Measurements from ENCODE around the gene AKR7A3. TPM values are rescaled to one million over a fixed set of nuclear protein-coding genes. Genes with fewer than 3 reads are reported as not detected.
"Not testable (repeated sequence)": the region's sequence is repeated elsewhere in the genome, so short reads cannot be mapped to it uniquely, and the experiment has no call there.

AKR7A3 gene
- total and polyA plus RNA-seq, 9 donors = 0.23 to 3.5 (median 2.0) TPM

GRCh38 chr1:19258353-19258752 lies 30.2 kb downstream of the AKR7A3 start:
- no peaks in the 10 kb centered on the region for H3K9me3 ChIP-seq
- H3K4me3 ChIP-seq = no peak overlapping the region
- peaks cover 4% of the 10 kb centered on the region for H3K4me1 ChIP-seq (ENCODE audit: insufficient read depth)
- no peak overlapping the region for H3K27ac ChIP-seq
- TF ChIP-seq EP300 (IDR thresholded peaks at IDR 0.05) (no peak), CTCF (IDR thresholded peaks at IDR 0.05) (no peak), POLR2A (IDR thresholded peaks at IDR 0.05) (no peak)
- H3K27me3 ChIP-seq = no peaks in the 10 kb centered on the region
- intact Hi-C loops (cut with DNase I) = no loop called here
- DNase-seq = no peak
- 90 to 93% (median 90%) methylated on average over 10 of the region's 10 CpGs for WGBS, 3 donors
- H3K36me3 ChIP-seq = no peaks in the 10 kb centered on the region

GRCh38 chr1:19257178-19257914 lies 31.2 kb downstream of the AKR7A3 start:
- no peaks in the 10 kb centered on the region for H3K36me3 ChIP-seq
- H3K4me1 ChIP-seq (ENCODE audit: insufficient read depth) = peaks cover 12% of the 10 kb centered on the region
- WGBS, 3 donors = 51 to 65% (median 61%) methylated on average over 15 of the region's 15 CpGs
- TF ChIP-seq EP300 (IDR thresholded peaks at IDR 0.05) (no peak), POLR2A (IDR thresholded peaks at IDR 0.05) (no peak), CTCF (IDR thresholded peaks at IDR 0.05) (no peak)
- H3K9me3 ChIP-seq = no peaks in the 10 kb centered on the region
- no peak overlapping the region for H3K27ac ChIP-seq
- no peaks in the 10 kb centered on the region for H3K27me3 ChIP-seq
- no peak overlapping the region for H3K4me3 ChIP-seq
- intact Hi-C loops (cut with DNase I) = no loop called here
- DNase-seq = no peak

GRCh38 chr1:19256301-19256700 lies 32.3 kb downstream of the AKR7A3 start:
- WGBS, 3 donors = 90 to 95% (median 93%) methylated on average over 5 of the region's 5 CpGs
- DNase-seq; H3K36me3 ChIP-seq; H3K27me3 ChIP-seq; H3K4me3 ChIP-seq; H3K27ac ChIP-seq; intact Hi-C loops (cut with DNase I); H3K9me3 ChIP-seq: not testable (repeated sequence)
- peaks cover 14% of the 10 kb centered on the region for H3K4me1 ChIP-seq (ENCODE audit: insufficient read depth)

GRCh38 chr1:19255288-19255687 lies 33.3 kb downstream of the AKR7A3 start:
- intact Hi-C loops (cut with DNase I) = no loop called here

More at GRCh38 chr1:19255288-19255687, 33.3 kb downstream of the AKR7A3 start:
- no peaks in the 10 kb centered on the region for H3K9me3 ChIP-seq
- H3K4me3 ChIP-seq = no peak overlapping the region
- TF ChIP-seq CTCF (IDR thresholded peaks at IDR 0.05) = no peak
- no peak for TF ChIP-seq EP300 (IDR thresholded peaks at IDR 0.05)
- TF ChIP-seq POLR2A (IDR thresholded peaks at IDR 0.05) = no peak
- H3K4me1 ChIP-seq (ENCODE audit: insufficient read depth) = peaks cover 15% of the 10 kb centered on the region
- H3K27ac ChIP-seq = no peak overlapping the region
- no peaks in the 10 kb centered on the region for H3K27me3 ChIP-seq
- no peak for DNase-seq
- WGBS, 3 donors = 70 to 81% (median 76%) methylated on average over 4 of the region's 4 CpGs
- no peaks in the 10 kb centered on the region for H3K36me3 ChIP-seq

All from ovary (tissue), 9 donors.